ENCODE measurements around the gene ZC3H18.
"Not testable (repeated sequence)": the region's sequence is repeated elsewhere in the genome, so short reads cannot be mapped to it uniquely, and the experiment has no call there.

Gene ZC3H18

DNA sequence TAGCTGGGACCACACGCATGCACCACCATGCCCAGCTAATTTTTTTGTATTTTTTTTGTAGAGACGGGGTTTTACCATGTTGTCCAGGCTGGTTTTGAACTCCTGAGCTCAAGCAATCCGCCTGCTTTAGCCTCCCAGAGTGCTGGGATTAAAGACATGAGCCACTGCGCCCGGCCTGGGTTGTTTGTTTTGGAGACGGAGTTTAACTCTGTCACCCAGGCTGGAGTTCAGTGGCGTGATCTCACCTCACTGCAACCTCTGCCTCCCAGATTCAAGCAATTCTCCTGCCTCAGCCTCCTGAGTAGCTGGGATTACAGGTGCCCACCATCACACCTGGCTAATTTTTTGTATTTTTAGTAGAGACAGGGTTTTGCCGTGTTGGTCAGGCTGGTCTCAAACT lies 39.2 kb downstream of the ZC3H18 start:
- DNase-seq: not testable (repeated sequence)

DNA sequence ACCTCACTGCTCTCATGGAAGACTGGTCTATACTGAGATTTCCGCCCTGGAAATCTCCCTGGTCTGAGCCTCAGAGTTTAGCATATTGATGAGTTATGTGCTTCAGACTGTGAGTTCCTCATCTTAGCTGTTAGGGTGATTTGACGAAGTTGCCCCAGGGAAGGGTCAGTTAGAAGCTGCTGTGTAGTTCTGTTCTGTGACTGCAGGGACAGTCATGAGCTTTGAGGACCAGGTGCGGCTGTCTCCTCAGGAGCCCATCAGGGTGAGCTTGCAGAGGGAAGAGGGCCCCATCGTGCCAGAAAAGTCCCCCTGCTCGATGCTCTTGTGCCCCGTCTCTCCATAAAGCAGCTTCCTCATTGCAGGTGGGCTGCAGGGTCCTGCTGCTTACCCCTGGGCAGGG lies 39.9 kb downstream of the ZC3H18 start:
- no peak for DNase-seq

DNA sequence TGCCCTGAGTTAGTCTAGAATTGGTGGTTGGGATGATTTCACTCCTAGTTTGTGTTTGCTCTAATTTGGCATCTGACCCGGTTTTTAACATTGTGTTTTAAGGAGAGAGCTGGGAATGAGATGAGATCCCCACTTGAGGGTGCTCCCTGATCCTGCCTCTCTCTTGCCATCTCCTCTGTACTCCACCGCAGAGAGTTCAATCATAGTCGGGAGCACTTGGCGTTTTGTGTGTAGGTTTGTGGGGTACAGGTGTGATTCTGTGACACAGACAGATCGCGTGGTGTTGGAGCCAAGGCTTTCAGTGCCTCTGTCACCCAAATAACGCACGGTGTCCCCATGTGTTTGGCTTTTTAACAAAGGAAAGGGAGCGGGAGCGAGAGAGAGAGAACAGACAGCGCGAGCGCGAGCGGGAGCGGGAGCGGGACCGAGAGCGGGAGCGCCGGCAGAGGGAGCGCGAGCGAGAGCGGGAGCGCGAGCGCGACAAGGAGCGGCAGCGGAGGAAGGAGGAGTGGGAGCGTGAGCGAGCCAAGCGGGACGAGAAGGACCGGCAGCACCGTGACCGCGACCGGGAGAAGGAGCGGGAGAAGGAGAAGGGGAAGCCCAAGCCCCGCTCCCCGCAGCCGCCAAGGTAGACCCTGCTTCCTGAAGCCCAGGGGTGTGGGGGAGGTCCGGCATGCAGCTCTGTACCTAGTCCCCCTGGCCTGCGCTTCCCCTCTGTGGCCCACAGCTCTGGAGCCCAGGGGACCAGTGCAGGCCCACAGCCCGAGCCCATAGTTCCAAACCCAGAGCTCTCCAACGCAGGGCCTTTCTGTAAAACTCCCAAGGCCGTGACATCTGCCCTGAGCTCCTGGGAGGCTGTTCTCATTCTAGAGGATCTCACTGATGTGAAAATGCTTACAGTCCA lies 41.0 kb downstream of the ZC3H18 start:
- no peak for DNase-seq

DNA sequence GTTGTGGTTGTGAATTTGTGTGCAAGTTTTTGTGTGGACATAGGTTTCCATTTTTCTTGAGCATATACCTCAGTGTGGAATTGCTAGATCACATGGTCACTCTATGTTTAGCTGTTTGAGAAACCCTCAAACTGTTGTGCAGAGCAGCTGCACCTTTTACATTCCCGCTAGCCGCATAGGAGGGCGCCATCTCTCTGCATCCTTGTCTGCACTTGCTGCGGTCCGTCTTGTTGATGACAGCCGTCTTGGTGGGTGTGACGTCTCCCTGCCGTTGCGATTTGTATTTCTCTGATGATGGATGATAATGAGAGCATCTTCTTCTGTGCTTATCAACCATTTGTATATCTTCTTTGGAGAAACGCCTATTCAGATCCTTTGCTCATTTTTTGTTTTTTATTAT lies 43.1 kb downstream of the ZC3H18 start:
- no peak for DNase-seq

DNA sequence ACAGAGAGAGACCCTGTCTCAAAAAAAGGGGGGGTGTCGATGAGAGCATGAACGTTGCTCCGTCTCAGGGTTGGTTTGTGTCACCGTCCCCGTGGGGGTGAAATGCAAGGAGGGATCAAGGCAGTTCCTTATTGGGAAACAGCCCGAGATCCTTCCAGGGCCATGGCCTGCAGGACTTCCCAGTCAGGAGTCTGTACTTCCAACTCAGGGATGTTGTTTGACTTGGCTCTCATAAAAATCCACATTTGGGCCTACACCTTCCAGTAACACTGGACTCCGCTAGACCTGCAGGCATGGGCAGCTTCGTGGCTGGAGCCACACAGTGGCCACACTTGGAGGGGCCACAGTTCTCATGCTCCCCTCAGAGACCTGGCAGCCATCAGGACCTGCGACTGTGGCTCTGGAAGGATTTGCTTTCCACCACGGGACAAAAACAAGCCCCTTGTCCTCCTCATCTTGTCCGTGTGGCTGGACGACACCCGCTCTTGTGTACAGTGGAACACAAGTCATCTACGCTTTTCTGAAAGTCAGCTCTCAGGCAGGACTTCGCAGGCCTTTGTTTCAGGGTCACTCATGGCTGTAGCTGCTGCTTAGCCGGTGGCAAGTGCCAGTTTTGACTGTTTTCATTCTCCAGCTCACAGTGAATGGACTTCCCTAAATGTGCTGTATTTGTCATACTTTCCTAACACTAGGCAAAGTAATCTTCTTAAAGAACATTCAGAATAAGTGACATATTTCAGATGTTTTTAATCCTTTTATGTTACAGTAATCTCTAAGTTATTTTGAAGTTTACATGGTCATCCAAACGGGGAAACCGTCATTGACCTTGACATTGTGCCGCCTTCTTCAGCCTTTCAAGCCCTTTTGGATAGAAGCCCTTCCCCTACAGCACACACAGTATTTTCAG lies 44.0 kb downstream of the ZC3H18 start:
- no peak for DNase-seq

DNA sequence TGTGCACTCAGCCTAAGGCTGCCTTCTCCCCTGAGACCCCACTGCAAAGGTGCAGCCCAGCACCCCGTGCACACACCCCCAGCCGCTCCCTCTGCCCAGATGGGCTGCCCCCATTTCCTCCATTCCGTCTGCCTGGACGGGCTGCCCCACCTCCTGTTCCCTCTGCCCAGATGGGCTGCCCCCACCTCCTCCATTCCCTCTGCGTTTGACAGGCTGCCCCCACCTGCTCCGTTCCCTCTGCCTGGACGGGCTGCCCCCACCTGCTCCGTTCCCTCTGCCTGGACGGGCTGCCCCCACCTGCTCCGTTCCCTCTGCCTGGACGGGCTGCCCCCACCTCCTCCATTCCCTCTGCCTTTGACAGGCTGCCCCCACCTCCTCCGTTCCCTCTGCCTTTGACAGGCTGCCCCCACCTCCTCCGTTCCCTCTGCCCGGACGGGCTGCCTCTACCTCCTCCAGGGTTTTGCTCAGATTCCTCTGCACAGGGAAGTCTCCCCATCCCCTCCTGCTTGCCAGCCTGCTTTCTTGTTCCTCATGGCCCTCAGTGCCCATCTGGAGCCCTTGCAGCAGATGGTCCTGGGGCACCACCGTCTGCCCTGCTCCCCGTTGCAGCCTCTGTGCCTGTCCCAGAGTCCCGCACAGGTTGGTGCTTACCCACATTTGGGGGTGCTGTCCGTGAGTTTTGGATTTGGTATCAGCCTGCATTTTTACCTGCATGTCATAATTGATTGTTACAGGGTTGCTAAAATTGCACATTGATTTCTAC lies 44.8 kb downstream of the ZC3H18 start:
- no peak for DNase-seq

DNA sequence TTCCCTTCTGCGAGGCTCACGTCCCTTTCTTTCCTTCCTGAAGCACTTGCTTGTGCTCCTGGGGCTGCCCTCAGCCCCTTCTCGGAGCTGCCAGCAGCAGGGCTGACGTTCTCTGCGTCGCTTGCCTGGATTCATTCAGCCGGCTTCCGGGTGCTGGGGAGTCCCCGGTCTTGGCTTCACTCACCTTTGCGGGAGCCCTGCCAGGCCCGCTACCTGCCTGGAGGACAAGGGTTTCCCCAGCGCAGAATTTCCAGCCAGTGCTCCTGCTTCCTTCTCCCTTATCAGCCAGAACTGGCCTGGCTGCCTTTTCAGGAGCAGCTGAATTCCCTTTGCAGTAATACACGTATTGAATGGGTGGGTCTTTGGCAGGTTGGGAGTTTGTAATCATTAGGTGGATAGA lies 46.1 kb downstream of the ZC3H18 start:
- no peak for DNase-seq

DNA sequence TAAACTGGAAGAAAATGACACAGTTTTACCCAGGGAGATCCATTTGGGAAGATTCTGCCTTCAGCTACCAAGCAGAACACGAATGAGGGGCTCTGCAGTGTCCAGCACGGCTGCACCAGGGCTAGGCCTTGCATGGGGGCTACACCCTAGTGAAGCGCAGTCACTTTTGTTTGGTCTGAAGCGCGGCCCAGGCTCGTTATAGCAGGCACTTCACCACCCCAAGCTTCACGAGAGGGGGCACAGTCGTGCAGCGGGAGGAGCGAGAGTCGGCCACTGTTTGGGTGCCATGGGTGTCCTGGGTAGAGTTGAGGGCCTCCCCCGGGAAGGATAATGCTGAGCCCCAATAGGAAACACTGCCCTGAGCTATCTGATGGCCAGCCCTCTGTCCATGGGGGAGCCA lies 46.5 kb downstream of the ZC3H18 start:
- no peak for DNase-seq

DNA sequence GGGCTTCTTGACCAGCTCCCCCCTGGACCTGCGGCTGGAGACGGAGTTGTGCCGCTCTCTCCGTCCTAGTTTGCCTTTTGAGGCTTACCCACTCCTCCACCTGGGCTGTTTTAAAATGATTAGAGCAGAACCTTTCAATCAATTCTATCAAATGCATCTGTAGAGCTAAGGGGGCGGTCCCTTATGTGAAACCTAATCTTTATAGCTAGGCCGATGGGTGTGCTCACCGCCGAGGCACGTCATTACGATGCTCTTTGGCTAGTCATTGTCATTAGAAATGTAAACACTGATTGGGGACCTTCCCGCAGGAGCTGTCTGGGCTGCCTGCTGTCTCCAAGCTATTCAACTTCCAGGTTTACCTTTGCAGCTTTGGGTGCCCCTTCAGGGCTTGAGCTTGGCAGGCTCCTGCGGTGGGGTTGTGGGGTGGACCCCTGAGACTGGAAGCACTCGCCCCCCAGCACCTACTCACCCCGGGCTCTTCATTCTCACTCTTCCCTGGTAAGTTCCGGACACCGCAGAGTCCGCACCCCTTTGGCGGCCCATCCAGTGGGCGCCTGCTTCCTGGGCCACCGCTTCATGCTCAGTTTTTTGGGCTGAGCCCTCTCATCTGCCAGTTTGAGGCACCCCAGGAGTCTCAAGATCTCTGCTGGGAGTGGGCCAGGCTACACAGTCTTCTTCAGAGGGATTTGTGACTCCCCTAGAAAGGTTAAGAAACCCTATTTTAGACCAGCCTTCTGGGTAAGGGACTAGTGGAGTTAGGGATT lies 47.2 kb downstream of the ZC3H18 start:
- DNase-seq: no peak

DNA sequence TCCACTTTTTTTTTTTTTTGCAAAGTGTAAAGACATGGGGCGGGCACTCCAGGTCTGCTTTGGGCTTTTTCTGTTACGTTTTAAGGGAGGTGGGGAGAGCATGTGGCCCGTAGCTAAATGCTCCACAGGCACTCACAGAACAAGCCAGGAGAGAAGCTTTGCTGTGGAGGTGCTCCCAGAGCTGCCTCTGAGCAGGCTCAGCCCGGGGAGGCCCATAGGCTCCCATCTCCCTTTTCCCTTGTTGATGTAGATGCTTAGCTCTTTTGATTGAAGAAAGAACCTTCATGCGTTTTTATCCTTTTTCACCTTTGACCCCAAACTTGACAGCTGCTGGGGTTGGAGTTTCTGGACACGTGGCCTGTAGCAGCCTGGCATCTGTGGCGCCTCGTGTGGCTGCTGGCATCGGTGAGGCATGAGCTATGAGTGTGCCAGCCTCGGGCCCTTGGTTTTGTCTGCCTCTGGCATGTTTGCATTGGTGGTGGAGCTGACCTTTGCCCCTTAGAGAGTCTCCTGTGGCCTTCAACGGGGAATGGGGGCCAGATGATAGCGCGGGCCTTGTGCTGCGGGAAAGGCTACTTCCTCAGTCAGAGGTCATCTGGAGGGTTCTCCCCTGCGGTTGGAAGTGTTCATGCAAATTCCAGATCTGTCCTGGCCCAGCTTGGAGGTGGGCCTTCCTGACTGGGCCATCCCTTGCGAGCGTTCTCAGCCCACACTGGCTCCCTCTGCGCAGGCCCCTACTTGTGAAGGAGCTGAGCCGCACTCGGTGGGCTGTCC lies 48.2 kb downstream of the ZC3H18 start:
- DNase-seq: no peak

DNA sequence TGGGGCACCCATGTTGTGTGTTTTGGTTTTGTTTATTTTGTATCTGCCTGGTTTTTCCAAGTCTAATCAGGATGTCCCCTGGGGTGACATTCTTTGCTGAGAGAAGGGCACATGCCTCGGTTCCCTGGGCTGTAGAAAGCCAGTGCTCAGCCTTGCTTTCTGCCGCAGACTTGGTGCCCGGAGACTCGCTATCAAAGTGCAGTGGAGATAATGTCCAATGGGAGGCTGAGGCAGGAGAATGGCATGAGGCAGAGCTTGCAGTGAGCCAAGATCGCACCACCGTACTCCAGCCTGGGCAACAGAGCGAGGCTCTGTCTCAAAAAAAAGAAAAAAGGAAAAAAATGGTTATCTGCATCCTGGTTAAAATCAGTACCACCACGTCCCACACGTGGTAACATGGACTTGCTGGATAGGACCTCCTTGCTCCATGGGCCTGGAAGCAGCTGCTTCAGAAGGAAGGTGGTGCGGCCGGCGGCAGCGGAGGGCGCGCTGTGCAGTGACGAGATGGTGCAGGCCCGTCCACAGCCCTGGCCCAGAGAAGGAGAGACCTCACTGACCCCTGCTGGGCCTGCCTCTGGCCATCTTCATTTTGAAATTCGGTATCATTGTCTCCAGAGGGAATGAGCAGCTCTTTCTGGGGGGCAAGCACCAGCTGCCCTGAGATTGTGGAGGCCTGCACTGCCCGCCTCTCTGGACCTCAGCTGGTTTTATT lies 48.9 kb downstream of the ZC3H18 start:
- no peak for DNase-seq

DNA sequence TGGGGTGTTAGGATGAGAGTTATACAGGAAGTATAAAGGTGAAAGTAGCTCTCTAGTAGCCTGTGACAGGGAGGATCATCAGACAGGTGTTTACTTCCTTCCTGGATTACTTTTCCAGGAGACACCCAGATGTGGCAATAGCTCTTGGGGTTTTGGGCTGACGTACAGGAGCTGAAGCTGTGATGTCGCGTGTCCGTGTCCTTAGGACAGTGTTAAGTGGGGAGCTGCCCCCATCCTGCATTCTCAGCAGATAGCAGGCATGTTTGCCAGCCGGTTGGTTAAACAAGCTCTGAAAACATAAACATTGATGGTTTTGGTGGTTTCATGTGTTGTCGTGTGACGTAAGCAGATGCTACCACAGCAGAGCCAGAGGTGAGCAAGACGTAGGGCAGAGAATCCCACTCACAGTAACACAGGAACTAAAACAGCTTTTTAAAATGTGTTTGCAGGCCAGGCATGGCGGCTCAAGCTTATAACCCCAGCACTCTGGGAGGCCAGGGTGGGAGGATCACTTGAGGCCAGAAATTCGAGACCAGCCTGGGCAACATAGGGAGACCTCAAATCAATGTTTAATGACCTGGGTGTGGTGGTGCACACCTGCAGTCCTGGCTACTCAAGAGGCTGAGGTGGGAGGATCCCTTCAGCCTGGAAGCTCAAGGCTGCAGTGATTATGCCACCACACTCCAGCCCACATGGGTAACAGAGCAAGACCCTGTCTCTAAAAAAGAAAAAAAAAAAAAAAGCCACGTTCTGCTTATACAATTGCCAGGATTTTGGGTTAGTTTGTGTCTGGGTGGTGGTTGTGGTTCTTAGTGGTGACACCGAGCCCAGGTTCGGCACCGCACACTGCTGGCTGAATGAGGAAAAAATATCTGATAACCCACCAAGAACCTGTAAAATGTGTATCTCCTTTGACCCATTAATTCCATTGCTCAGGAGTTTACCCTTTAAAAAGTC lies 49.9 kb downstream of the ZC3H18 start:
- no peak for DNase-seq

DNA sequence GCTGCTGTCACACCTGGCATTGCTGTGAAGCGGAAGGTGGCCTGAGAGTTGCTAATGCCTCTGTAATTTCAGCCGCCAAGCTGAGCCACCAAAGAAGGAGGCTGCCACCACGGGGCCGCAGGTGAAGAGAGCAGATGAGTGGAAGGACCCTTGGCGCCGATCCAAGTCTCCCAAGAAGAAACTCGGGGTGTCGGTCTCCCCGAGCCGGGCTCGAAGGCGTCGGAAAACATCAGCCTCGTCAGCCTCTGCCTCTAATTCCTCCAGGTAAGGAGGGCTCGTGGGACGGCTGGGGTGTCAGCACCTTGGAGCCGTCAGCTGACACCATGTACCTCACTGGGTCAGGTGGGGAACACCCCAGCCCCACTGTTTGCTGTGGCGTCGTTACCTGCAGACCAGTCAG lies 51.9 kb downstream of the ZC3H18 start:
- DNase-seq: no peak

DNA sequence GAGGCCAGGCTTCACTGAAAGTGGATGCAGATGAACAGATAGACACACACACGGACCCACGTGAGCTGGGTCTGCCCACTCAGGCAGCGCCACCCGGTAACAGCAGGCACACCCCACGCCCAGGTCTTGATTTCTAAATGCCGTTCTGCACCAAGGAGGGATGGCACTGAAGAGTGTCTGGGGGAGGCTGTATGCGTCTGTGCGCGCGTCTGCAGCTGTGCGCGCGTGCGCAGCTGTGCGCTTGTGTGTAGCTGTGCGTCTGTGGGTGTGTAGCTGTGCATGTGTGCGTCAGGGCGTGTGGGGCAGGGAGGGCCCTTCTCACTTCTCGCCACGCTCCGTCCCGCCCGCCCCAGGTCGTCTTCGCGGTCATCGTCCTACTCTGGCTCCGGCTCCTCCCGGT lies 52.7 kb downstream of the ZC3H18 start:
- DNase-seq: no peak

DNA sequence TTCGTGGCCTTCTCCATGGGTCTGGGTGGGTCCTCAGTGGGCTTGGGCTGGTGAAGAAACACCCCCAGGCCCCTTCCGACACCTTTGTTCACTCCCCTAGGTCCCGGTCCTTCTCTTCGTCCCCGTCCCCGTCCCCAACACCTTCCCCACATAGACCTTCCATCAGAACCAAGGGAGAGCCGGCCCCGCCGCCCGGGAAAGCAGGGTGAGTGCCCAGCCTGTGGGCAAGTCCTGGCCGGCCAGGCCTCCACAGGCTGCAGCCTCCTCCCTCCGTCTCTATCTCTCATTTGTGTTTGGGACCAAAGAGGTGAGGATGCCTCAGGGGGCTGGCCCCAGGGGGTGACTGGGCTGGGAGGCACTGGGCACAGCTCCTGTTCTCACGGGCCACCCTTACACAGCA lies 53.7 kb downstream of the ZC3H18 start:
- DNase-seq: no peak

DNA sequence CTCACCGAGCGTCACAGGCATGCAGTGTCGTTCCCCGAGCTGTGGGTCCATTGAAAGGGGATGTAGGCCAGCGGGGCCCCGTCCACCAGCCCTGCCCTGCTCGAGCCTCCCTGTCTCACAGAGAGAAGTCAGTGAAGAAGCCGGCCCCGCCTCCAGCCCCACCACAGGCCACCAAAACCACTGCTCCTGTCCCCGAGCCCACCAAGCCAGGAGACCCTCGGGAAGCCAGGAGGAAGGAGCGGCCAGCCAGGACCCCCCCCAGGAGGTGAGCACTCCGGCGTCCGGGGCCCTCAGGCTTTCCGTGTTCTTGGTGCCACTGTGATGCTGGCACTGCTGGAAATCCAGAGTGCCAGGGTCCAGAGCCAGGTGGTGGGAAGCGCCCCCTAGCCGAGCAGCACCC lies 54.3 kb downstream of the ZC3H18 start:
- DNase-seq: no peak

DNA sequence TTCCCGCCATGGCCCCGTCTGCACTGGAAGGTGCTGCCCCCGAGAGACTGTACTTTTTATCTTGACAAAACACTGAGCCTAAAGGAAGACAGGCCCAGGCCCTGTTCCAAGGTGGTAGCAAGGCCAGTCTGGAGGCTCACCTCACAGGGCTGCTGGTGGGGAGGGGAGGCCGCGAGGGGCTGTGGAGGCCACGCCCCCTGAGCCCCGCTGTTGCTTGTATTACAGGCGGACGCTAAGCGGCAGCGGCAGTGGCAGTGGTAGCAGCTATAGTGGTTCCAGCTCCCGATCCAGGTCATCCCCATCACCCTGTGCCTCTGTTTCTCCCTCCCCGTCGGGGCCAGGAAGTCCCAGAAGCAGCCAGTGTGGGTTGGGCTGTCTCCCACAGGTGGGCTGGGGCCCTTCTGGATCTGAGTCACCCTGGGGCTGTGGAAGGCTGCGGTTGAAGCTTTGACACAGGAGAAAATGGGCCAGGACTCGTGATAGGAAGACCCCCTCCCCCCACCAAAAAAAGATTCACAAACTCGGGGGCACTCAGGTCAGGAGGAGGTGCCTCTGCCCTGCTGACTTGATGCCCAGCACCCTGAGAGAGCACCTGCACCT lies 54.9 kb downstream of the ZC3H18 start:
- no peak for DNase-seq

DNA sequence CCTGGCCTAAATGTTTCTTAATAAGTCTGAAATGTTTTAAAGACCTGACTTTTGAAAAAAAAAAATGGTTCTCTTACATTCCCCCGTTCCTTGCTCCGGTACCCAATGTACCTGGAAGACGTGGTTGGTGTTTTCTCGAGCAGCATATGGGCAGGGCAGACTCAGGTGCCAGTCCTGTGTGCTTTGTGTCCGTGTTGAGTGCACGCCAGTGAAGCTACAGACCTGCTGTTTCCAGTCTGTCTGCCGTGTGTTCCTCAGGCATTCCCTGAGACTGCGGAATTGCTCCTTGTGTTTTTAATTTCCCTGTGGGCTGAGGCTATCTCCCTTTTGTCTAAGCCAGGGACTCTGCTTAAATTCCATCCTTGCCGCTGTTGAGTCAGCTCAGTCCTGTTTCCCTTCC lies 56.4 kb downstream of the ZC3H18 start:
- DNase-seq: no peak
